ENCODE results near the gene ELMOD1.
A peak's percentile ranks its signal among the peaks of the same experiment; 100 is the strongest.
"Not testable (repeated sequence)": the region's sequence is repeated elsewhere in the genome, so short reads cannot be mapped to it uniquely, and the experiment has no call there.

The ELMOD1 gene

DNA sequence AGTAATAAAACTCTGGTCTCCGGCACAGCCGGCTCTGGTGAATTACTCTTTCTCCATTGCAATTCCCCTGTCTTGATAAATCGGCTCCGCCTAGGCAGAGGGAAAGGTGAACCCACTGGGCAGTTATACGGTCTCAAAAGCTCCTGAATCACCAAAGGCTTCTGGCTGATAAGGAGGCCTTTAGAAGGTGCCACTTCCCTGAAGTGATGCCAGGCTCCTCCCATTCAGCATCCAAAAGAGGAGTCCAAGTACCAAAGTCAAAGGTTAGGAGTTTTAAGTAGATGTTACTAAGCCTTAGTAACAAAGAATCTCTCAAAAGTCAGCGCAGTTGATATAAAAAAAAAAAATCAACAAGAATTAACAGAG, 13.6 kb upstream of the ELMOD1 start:
- no peak for TF ChIP-seq FOXP2 (optimal IDR thresholded peaks at IDR 0.05; ENCODE audit: control extremely low read depth, extremely low read length, insufficient read depth)
- no peak for TF ChIP-seq EZH2 (IDR thresholded peaks at IDR 0.05)
- TF ChIP-seq POLR2AphosphoS5 (IDR thresholded peaks at IDR 0.05; ENCODE audit: borderline replicate concordance, low read depth, low read length): no peak
- H3K4me3 ChIP-seq: no peak overlapping the region
- H3K36me3 ChIP-seq (ENCODE audit: insufficient read depth, low read length): no peaks in the 10 kb centered on the region
- peak overlapping the region; percentile 49; the same call in 1 of the 2 replicates for H3K27ac ChIP-seq
- DNase-seq (ENCODE audit: low read depth, low spot score): no peak
- no peak overlapping the region for H3K9ac ChIP-seq (ENCODE audit: insufficient read length)
- no peaks in the 10 kb centered on the region for H3K9me3 ChIP-seq (ENCODE audit: low read depth, low read length)

DNA sequence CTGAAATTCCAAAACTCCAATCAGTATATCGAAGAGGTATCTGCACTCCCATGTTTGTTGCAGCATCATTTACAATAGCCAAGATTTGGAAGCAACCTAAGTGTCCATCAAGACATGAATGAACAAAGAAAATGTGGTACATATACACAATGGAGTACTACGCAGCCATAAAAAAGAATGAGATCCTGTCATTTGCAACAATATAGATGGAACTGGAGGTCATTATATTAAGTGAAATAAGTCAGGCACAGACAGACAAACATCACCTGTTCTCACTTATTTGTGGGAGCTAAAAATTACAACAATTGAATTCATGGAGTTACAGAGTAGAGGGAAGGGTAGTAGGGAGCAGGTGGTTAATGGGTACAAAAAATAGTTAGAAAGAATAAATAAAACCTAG, 11.8 kb upstream of the ELMOD1 start:
- not testable (repeated sequence) for H3K9me3 ChIP-seq (ENCODE audit: low read depth, low read length); H3K4me3 ChIP-seq; DNase-seq (ENCODE audit: low read depth, low spot score); H3K36me3 ChIP-seq (ENCODE audit: insufficient read depth, low read length); H3K9ac ChIP-seq (ENCODE audit: insufficient read length); H3K27ac ChIP-seq

DNA sequence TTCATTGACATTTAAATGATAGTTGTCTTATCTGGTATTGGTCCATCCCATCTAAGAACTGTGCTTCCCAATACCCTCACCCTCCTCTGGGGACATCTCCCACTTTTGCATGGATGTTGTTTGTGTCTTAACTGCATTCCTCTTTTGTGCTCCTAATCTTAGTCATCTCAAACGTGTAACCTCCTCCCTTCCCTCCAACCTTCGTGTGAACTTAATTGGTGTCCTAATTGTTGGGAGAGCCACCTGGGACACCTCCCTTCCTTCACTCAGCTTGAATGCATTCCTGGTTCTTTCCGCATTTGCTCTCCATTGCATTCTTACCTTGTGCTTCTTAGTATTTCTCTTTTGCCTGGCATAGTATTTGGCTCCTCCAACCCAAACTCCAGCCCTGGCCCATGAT, 9.8 kb upstream of the ELMOD1 start:
- no peak overlapping the region for H3K27ac ChIP-seq
- H3K36me3 ChIP-seq (ENCODE audit: insufficient read depth, low read length): no peaks in the 10 kb centered on the region
- TF ChIP-seq POLR2AphosphoS5 (IDR thresholded peaks at IDR 0.05; ENCODE audit: borderline replicate concordance, low read depth, low read length) (no peak), EZH2 (IDR thresholded peaks at IDR 0.05) (no peak), FOXP2 (optimal IDR thresholded peaks at IDR 0.05; ENCODE audit: control extremely low read depth, extremely low read length, insufficient read depth) (no peak)
- no peak overlapping the region for H3K9ac ChIP-seq (ENCODE audit: insufficient read length)
- no peak overlapping the region for H3K4me3 ChIP-seq
- no peak for DNase-seq (ENCODE audit: low read depth, low spot score)
- H3K9me3 ChIP-seq (ENCODE audit: low read depth, low read length): no peaks in the 10 kb centered on the region

DNA sequence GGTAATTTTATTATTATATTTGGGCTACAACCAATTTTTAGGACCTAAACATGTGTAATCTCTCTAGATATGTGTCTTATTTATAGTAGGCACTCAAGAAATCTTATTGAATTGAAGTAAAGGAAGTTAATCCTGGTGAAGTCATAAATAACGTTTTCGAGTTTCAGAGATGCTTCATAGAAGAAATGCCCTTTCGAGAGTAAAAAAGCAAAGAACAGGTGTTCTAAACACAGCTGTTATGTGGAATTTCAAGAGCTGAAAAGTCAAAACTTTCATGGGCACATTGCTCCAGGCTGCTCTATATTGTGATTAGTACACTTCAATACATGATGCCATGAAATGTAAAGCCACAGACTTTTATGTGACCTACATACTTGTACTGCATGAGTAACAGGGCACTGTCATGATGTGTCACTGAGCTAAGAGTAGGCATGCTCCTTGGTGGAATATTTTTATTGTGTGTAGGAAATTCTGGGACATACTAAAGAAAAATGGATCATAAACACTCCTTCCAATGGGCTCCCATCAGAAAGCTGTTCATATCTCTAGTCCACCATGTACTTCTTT, 7.2 kb upstream of the ELMOD1 start:
- TF ChIP-seq POLR2AphosphoS5 (IDR thresholded peaks at IDR 0.05; ENCODE audit: borderline replicate concordance, low read depth, low read length): no peak
- TF ChIP-seq EZH2 (IDR thresholded peaks at IDR 0.05): no peak
- TF ChIP-seq FOXP2 (optimal IDR thresholded peaks at IDR 0.05; ENCODE audit: control extremely low read depth, extremely low read length, insufficient read depth): no peak
- H3K36me3 ChIP-seq (ENCODE audit: insufficient read depth, low read length): no peaks in the 10 kb centered on the region
- H3K9ac ChIP-seq (ENCODE audit: insufficient read length): no peak overlapping the region
- no peak overlapping the region for H3K27ac ChIP-seq
- H3K9me3 ChIP-seq (ENCODE audit: low read depth, low read length): no peaks in the 10 kb centered on the region
- no peak for DNase-seq (ENCODE audit: low read depth, low spot score)
- no peak overlapping the region for H3K4me3 ChIP-seq

DNA sequence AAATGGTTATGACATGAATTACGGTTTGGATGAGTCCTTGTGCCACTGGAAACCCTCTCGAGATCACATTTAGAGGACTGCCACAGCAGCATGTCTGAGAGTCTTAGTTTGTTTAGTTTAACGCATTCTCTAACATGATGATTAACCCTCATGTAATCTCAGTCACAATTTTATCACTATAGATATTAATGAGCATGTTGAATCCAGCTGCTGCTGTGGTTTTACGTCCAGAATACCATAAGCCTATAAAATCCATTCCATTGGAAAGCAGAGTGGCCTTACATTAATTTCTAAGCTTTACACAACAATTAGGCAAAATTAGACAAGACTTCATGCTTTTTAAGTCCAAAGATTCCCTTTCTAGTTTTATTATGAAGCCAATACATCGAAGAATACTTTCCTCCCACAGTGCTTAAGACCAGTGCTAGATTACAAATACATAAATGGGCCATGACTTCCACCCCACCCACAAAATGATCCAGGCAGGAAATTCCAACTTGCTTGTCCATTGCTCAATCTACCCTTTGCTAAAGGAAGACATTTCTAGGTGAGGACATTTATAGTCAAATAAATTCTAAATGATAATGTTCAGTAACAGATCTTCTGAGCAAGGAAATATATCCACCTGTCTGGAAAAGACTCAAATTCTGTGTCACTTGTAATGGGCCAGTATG, 3.5 kb upstream of the ELMOD1 start:
- TF ChIP-seq EZH2 (IDR thresholded peaks at IDR 0.05) (no peak), FOXP2 (optimal IDR thresholded peaks at IDR 0.05; ENCODE audit: control extremely low read depth, extremely low read length, insufficient read depth) (no peak), POLR2AphosphoS5 (IDR thresholded peaks at IDR 0.05; ENCODE audit: borderline replicate concordance, low read depth, low read length) (no peak)
- H3K9me3 ChIP-seq (ENCODE audit: low read depth, low read length): no peaks in the 10 kb centered on the region
- H3K27ac ChIP-seq: no peak overlapping the region
- H3K36me3 ChIP-seq (ENCODE audit: insufficient read depth, low read length): no peaks in the 10 kb centered on the region
- no peak overlapping the region for H3K4me3 ChIP-seq
- no peak overlapping the region for H3K9ac ChIP-seq (ENCODE audit: insufficient read length)
- DNase-seq (ENCODE audit: low read depth, low spot score): no peak

DNA sequence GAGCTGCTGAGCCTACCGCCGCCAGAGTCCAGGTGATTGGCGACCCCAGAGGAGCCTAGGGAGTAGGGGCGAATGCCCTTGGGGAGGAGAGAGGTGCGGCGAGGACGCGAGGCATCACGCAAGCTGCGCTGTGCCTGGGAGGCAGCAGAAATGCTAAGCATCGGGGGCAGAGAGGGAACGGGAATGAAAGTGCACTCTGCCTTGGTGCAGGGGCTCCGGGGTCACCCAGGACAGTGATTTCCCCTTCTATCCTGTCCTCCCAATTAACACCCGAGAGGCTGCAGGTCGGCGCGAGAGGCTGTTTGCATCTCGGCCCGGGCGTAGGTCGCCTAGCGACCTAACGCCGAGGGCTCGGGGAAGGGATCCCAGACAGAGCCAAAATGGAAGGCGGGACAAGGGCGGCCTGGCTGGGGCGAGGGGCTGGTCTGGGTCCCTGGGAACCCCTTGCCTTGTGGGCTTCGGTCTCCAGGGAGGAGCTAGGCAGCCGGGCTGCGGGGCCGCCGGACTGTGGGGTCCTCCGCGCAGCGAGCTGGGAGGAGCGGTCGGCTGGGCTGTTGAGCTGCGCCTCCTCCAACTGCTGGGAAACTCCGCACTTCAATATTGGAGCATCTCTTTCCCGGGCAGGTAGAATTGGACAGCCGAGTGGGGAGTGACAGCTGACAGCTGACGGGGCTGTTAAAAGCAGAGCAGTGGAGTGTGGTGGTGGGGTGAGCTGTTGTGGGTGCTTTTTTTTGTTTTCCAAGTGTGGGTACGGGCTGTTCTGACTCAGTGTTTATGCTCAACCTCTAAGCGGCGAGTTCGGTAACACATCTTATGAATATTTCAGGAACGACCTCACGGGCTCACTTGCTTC, 657 bp downstream of the ELMOD1 start:
- Histone ChIP-seq H3K9me3 (ENCODE audit: low read depth, low read length) (no peaks in the 10 kb centered on the region), H3K9ac (ENCODE audit: insufficient read length) (peak overlapping the region; percentile 56), H3K27ac (no peak overlapping the region), H3K36me3 (ENCODE audit: insufficient read depth, low read length) (no peaks in the 10 kb centered on the region), H3K4me3 (peak overlapping the region; percentile 80)
- TF ChIP-seq FOXP2 (optimal IDR thresholded peaks at IDR 0.05; ENCODE audit: control extremely low read depth, extremely low read length, insufficient read depth) (no peak), POLR2AphosphoS5 (IDR thresholded peaks at IDR 0.05; ENCODE audit: borderline replicate concordance, low read depth, low read length) (no peak)
- no peak for DNase-seq (ENCODE audit: low read depth, low spot score)

DNA sequence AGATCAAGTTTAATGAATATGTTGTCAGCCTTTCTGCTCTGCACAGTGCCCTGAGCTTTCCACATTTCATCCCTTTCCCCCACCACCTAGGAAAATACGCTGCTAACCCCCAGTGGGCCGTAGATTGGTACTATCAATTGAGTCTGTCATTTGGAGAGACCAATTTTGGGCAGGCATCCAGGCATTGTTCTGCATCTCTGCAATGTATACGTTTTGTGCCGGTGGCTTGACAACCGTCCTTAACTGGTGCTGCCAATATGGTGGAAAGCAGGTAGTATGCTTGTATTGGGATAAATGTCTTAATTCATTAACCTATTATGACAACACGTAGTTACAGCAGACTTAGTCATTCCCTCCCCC, 1.3 kb downstream of the ELMOD1 start:
- DNase-seq (ENCODE audit: low read depth, low spot score): no peak
- H3K9ac ChIP-seq (ENCODE audit: insufficient read length): no peak overlapping the region
- H3K27ac ChIP-seq: peak overlapping the region; percentile 68; the same call in 1 of the 2 replicates
- peak overlapping the region; percentile 80 for H3K4me3 ChIP-seq
- no peaks in the 10 kb centered on the region for H3K36me3 ChIP-seq (ENCODE audit: insufficient read depth, low read length)
- no peaks in the 10 kb centered on the region for H3K9me3 ChIP-seq (ENCODE audit: low read depth, low read length)
- TF ChIP-seq FOXP2 (optimal IDR thresholded peaks at IDR 0.05; ENCODE audit: control extremely low read depth, extremely low read length, insufficient read depth) (no peak), POLR2AphosphoS5 (IDR thresholded peaks at IDR 0.05; ENCODE audit: borderline replicate concordance, low read depth, low read length) (no peak), EZH2 (IDR thresholded peaks at IDR 0.05) (no peak)

DNA sequence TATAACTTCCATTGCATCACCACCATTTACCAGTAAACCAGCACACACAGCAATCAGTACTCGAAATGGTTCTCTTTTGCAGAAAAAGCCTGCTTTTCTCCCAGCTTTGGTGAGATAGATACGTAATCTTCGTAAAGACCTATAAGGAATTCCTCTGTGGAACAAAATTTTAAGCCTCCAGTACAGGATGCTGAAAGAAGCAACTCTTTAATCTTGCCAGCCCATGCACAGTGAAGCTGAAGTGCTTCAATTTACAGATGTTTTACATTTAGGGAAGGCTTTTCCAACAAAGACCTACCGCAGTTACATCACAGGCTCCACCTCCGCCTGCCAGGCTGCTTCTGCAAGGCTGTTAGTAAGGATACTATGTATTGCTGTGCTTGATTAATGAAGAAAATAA, 1.9 kb downstream of the ELMOD1 start:
- no peak for TF ChIP-seq FOXP2 (optimal IDR thresholded peaks at IDR 0.05; ENCODE audit: control extremely low read depth, extremely low read length, insufficient read depth)
- TF ChIP-seq POLR2AphosphoS5 (IDR thresholded peaks at IDR 0.05; ENCODE audit: borderline replicate concordance, low read depth, low read length): no peak
- TF ChIP-seq EZH2 (IDR thresholded peaks at IDR 0.05): no peak
- peak overlapping the region; percentile 80 for H3K4me3 ChIP-seq
- peak overlapping the region; percentile 68 for H3K27ac ChIP-seq
- no peaks in the 10 kb centered on the region for H3K9me3 ChIP-seq (ENCODE audit: low read depth, low read length)
- H3K36me3 ChIP-seq (ENCODE audit: insufficient read depth, low read length): no peaks in the 10 kb centered on the region
- DNase-seq (ENCODE audit: low read depth, low spot score): peak; percentile 77
- no peak overlapping the region for H3K9ac ChIP-seq (ENCODE audit: insufficient read length)
